Astrocyte (in vitro differentiated cells and primary cell): ENCODE data around the gene ARHGAP40. TPM values are rescaled to one million over a fixed set of nuclear protein-coding genes. Genes with fewer than 3 reads are reported as not detected.
A peak's percentile ranks its signal among the peaks of the same experiment; 100 is the strongest.

ENCODE experiments used
- DNase-seq: peaks from one replicate; pipeline ENCODE4 v3.0.0-alpha.2; 2010; ENCODE audit warnings: low read depth
- FAIRE-seq: peaks from 2 replicates; lab custom pipeline; 2011; peaks lifted over from hg19 to GRCh38; lab: Jason Lieb, UNC
- H2AFZ ChIP-seq: 2 replicates; pipeline ENCODE4 v1.6.0; 2012; ENCODE audit warnings: low read depth, low read length, inconsistent platforms
- H3K27ac ChIP-seq: 2 replicates; pipeline ENCODE4 v1.5.1; 2011; ENCODE audit warnings: low read depth, low read length, inconsistent platforms
- H3K27me3 ChIP-seq: 2 replicates; pipeline ENCODE4 v1.6.0; 2011; ENCODE audit warnings: low read length, inconsistent platforms; ENCODE audit not compliant: insufficient read depth
- H3K36me3 ChIP-seq: 2 replicates; pipeline ENCODE4 v1.5.1; 2011; ENCODE audit warnings: low read length, inconsistent platforms; ENCODE audit not compliant: insufficient read depth
- H3K4me1 ChIP-seq: 2 replicates; pipeline ENCODE4 v1.5.1; 2011; ENCODE audit warnings: low read length, inconsistent platforms; ENCODE audit not compliant: insufficient read depth
- H3K4me2 ChIP-seq: 2 replicates; pipeline ENCODE4 v1.6.0; 2012; ENCODE audit warnings: low read length, inconsistent platforms
- H3K4me3 ChIP-seq: 2 replicates; pipeline ENCODE4 v1.5.1; 2011; ENCODE audit warnings: low read depth, mild to moderate bottlenecking, low read length, inconsistent platforms; ENCODE audit not compliant: insufficient read depth
- H3K79me2 ChIP-seq: 2 replicates; pipeline ENCODE4 v1.6.0; 2012; ENCODE audit warnings: mild to moderate bottlenecking, low read length, inconsistent platforms; ENCODE audit not compliant: insufficient read depth
- H3K9ac ChIP-seq: 2 replicates; pipeline ENCODE4 v1.6.0; 2012; ENCODE audit warnings: mild to moderate bottlenecking, low read length, inconsistent platforms
- H3K9me3 ChIP-seq: 2 replicates; pipeline ENCODE4 v1.5.1; 2012; ENCODE audit warnings: low read depth, mild to moderate bottlenecking, low read length, inconsistent platforms; ENCODE audit not compliant: insufficient read depth
- H4K20me1 ChIP-seq: 2 replicates; pipeline ENCODE4 v1.6.0; 2012; ENCODE audit warnings: low read length, inconsistent platforms; ENCODE audit not compliant: insufficient read depth
- H3K27ac Mint-ChIP-seq: one replicate; pipeline ENCODE4 v1.8.0; 2021; ENCODE audit warnings: mild to moderate bottlenecking, mixed read lengths; ENCODE audit not compliant: unreplicated experiment
- H3K27me3 Mint-ChIP-seq: one replicate; pipeline ENCODE4 v1.8.0; 2021; ENCODE audit warnings: low read depth, mixed read lengths; ENCODE audit not compliant: unreplicated experiment
- H3K36me3 Mint-ChIP-seq: one replicate; pipeline ENCODE4 v1.8.0; 2021; ENCODE audit warnings: low read depth, mixed read lengths; ENCODE audit not compliant: unreplicated experiment
- H3K4me1 Mint-ChIP-seq: one replicate; pipeline ENCODE4 v1.8.0; 2021; ENCODE audit warnings: low read depth, mixed read lengths; ENCODE audit not compliant: unreplicated experiment
- H3K4me3 Mint-ChIP-seq: one replicate; pipeline ENCODE4 v1.8.0; 2021; ENCODE audit warnings: mild to moderate bottlenecking, moderate library complexity, mixed read lengths; ENCODE audit not compliant: unreplicated experiment
- H3K9me3 Mint-ChIP-seq: one replicate; pipeline ENCODE4 v1.8.0; 2021; ENCODE audit warnings: mild to moderate bottlenecking, mixed read lengths; ENCODE audit not compliant: unreplicated experiment
- EZH2 ChIP-seq: IDR thresholded peaks from 2 replicates; pipeline ENCODE4 v1.6.1; 2012; ENCODE audit warnings: mild to moderate bottlenecking, low read length, inconsistent platforms; ENCODE audit not compliant: insufficient read depth
- total RNA-seq: library from RNA; stranded (reverse); gene quantifications from 2 replicates; pipeline ENCODE4 v1.2.1, GENCODE V29; 2021
- TF ChIP-seq, protein P1 (sequence below): IDR thresholded peaks from 2 replicates; pipeline ENCODE4 v1.5.1; 2011; ENCODE audit warnings: low read depth, mild to moderate bottlenecking, inconsistent platforms, low read length, moderate library complexity; ENCODE audit not compliant: insufficient read depth

ARHGAP40 gene
- total RNA-seq, 1 donor from 2014 or later = 0.27 TPM

DNA sequence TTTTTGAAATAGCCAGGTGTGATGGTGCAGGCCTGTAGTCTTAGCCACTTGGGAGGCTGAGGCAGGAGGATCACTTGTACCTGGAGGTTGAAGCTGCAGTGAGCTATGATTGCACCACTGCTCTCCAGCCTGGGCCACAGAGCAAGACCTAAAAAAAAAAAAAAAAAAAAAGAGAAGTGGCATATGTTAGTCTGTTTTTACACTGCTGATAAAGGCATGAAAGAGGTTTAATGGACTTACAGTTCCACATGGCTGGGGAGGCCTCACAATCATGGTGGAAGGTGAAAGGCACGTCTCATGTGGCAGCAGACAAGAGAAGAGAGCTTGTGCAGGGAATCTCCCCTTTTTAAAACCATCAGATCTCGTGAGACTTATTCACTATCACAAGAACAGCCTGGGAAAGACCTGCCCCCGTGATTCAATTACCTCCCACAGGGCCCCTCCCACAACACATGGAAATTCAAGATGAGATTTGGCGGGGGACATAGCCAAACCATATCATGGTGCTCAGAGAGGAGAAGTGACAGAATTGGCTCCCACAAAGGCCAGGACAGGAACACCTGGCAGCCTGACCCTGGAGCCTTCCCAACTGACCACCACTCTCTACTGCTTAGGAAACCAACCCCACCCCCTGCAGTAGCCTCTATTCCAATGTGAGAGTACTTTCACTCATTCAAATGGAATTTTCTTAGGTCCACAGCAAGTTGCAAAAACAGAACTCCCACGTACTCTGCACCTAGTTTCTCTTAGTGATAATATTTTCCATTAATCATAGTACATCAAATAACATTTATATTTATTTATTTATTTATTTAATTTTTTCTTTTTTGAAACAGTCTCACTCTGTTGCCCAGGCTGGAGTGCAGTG, 29.8 kb downstream of the ARHGAP40 start:
- DNase-seq = peak; percentile 69
- H3K4me3 ChIP-seq = no peak overlapping the region
- peaks cover under 1% of the 10 kb centered on the region for H3K9me3 Mint-ChIP-seq

DNA sequence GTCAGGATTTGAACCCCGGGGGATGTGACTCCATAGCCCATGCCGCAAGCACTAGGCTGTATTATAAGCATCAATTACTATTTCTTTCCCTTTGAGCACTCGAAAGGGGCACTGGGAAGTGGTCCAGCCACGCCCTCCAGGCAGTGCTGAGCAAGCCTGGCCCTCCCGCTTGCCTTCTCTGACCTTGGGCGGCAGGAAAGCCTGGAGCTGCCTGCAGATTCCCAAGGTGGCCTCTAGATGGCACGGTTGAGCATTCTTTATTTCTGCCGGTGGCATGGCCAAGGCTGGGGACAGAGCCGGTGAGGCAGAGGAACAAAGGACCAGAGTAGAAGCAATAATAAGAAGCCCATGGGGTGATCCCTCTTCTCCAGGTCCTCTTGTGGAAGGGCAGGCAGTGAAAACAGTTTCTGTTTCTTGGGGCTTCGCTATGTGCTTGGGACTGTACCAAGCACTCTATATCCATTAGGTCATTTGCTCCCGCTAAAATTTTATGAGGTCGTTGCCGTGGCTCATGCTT, 32.0 kb downstream of the ARHGAP40 start:
- H3K79me2 ChIP-seq = no peaks in the 10 kb centered on the region
- H3K9ac ChIP-seq = no peak overlapping the region
- no peaks in the 10 kb centered on the region for H3K9me3 ChIP-seq
- H3K4me2 ChIP-seq = no peak overlapping the region
- H3K27me3 ChIP-seq = no peaks in the 10 kb centered on the region
- H3K36me3 Mint-ChIP-seq = no peaks in the 10 kb centered on the region
- H3K27ac ChIP-seq = no peak overlapping the region
- H3K4me3 ChIP-seq = no peak overlapping the region
- no peak overlapping the region for H3K27ac Mint-ChIP-seq
- peaks cover 11% of the 10 kb centered on the region for H3K27me3 Mint-ChIP-seq
- no peak overlapping the region for H3K4me3 Mint-ChIP-seq
- H3K36me3 ChIP-seq = no peaks in the 10 kb centered on the region
- peaks cover 5% of the 10 kb centered on the region for H3K4me1 Mint-ChIP-seq
- FAIRE-seq = no peak
- peaks cover 4% of the 10 kb centered on the region for H3K9me3 Mint-ChIP-seq
- no peaks in the 10 kb centered on the region for H4K20me1 ChIP-seq
- DNase-seq = no peak
- TF ChIP-seq, protein P1, sequence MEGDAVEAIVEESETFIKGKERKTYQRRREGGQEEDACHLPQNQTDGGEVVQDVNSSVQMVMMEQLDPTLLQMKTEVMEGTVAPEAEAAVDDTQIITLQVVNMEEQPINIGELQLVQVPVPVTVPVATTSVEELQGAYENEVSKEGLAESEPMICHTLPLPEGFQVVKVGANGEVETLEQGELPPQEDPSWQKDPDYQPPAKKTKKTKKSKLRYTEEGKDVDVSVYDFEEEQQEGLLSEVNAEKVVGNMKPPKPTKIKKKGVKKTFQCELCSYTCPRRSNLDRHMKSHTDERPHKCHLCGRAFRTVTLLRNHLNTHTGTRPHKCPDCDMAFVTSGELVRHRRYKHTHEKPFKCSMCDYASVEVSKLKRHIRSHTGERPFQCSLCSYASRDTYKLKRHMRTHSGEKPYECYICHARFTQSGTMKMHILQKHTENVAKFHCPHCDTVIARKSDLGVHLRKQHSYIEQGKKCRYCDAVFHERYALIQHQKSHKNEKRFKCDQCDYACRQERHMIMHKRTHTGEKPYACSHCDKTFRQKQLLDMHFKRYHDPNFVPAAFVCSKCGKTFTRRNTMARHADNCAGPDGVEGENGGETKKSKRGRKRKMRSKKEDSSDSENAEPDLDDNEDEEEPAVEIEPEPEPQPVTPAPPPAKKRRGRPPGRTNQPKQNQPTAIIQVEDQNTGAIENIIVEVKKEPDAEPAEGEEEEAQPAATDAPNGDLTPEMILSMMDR = peak; percentile 77
- TF ChIP-seq EZH2 = no peak
- H3K4me1 ChIP-seq = no peaks in the 10 kb centered on the region
- H2AFZ ChIP-seq = no peak overlapping the region

More for the DNA sequence above, 29.8 kb downstream of the ARHGAP40 start:
- Mint-ChIP-seq H3K27me3 (peaks cover 7% of the 10 kb centered on the region), H3K4me3 (no peak overlapping the region), H3K36me3 (no peaks in the 10 kb centered on the region), H3K4me1 (peaks cover 5% of the 10 kb centered on the region), H3K27ac (peak overlapping the region; percentile 2)
- H3K9ac ChIP-seq = no peak overlapping the region
- H3K4me2 ChIP-seq = peak overlapping the region; percentile 36
- no peaks in the 10 kb centered on the region for H3K79me2 ChIP-seq
- TF ChIP-seq EZH2 = no peak
- TF ChIP-seq, protein P1 = no peak
- no peaks in the 10 kb centered on the region for H4K20me1 ChIP-seq
- H3K27ac ChIP-seq = no peak overlapping the region
- no peaks in the 10 kb centered on the region for H3K4me1 ChIP-seq
- H3K9me3 ChIP-seq = no peaks in the 10 kb centered on the region
- H2AFZ ChIP-seq = no peak overlapping the region
- no peaks in the 10 kb centered on the region for H3K36me3 ChIP-seq
- no peaks in the 10 kb centered on the region for H3K27me3 ChIP-seq
- FAIRE-seq = no peak
